K562 (cell line): ENCODE results near the gene TMEM208. TPM values are rescaled to one million over a fixed set of nuclear protein-coding genes. Genes with fewer than 3 reads are reported as not detected.

ENCODE experiments used
- BRF2 ChIP-seq: IDR thresholded peaks from 3 replicates; pipeline ENCODE4 v1.6.1; 2011; ENCODE audit warnings: borderline replicate concordance, mild to moderate bottlenecking; ENCODE audit not compliant: insufficient read length, insufficient read depth
- CBFA2T3 ChIP-seq: fragments of 450-650 bp; IDR thresholded peaks from 2 replicates; pipeline ENCODE4 v1.6.1; 2017
- CTBP1 ChIP-seq: fragments of 450-650 bp; IDR thresholded peaks from 2 replicates; pipeline ENCODE4 v1.6.1; 2016; ENCODE audit warnings: borderline replicate concordance
- FOSL1 ChIP-seq: fragments of 200-800 bp; sonication (Bioruptor generic); conservative IDR thresholded peaks from 2 replicates; pipeline ENCODE4 v1.6.1; 2016; ENCODE audit warnings: missing genetic modification characterization, missing compliant biosample characterization
- HDAC1 ChIP-seq, 2 experiments: fragments of 450-650 bp; IDR thresholded peaks; 2 replicates each; pipeline ENCODE4 v1.6.1; 2016 to 2017; ENCODE audit warnings: inconsistent platforms in 1 of 2, mild to moderate bottlenecking in 1 of 2, moderate library complexity in 1 of 2
- JUN ChIP-seq, 2 experiments: sonication (generic) in 1 of 2; formaldehyde crosslinking in 1 of 2; IDR thresholded peaks; 2 replicates each; pipeline versions ENCODE4 v1.6.1 to v1.8.0; 2012 to 2022; ENCODE audit warnings: borderline replicate concordance in 2 of 2, mild to moderate bottlenecking in 2 of 2, improper control_type of control experiment in 1 of 2, low read depth in 1 of 2, low read length in 1 of 2, missing genetic modification reagents in 1 of 2
- POLR2AphosphoS5 ChIP-seq: IDR thresholded peaks from 2 replicates; pipeline ENCODE4 v1.6.1; 2011; ENCODE audit warnings: mild to moderate bottlenecking, low read depth, low read length, moderate library complexity; ENCODE audit not compliant: control insufficient read depth, insufficient read depth
- SMARCC2 ChIP-seq: fragments of 450-650 bp; IDR thresholded peaks from 2 replicates; pipeline ENCODE4 v1.6.1; 2017; ENCODE audit warnings: antibody characterized with exemption, moderate library complexity, mild to moderate bottlenecking, low read depth
- STAT5B ChIP-seq: fragments of 250-450 bp; sonication (Bioruptor Pico); IDR thresholded peaks from 2 replicates; pipeline ENCODE4 v1.8.0; 2021; ENCODE audit warnings: mild to moderate bottlenecking, inconsistent platforms
- TCF3 ChIP-seq: sonication (generic); formaldehyde crosslinking; IDR thresholded peaks from 2 replicates; pipeline ENCODE4 v1.4.0; 2020; ENCODE audit warnings: mild to moderate bottlenecking, missing genetic modification reagents
- TCF7 ChIP-seq: sonication (generic); IDR thresholded peaks from 2 replicates; pipeline ENCODE4 v1.6.1; 2016; ENCODE audit warnings: antibody characterized with exemption, borderline replicate concordance
- TRIM25 ChIP-seq: fragments of 450-650 bp; IDR thresholded peaks from 2 replicates; pipeline ENCODE4 v1.7.0; 2016; ENCODE audit warnings: borderline replicate concordance
- U2AF1 ChIP-seq: fragments of 200-400 bp; formaldehyde crosslinking; optimal IDR thresholded peaks from 2 replicates; pipeline ENCODE3; 2017; ENCODE audit warnings: mild to moderate bottlenecking, low read depth, low read length, moderate library complexity
- USF1 ChIP-seq: sonication (generic); formaldehyde crosslinking; IDR thresholded peaks from 2 replicates; pipeline ENCODE4 v1.9.0; 2022; ENCODE audit warnings: mild to moderate bottlenecking, missing genetic modification reagents
- ZFX ChIP-seq: sonication (generic); formaldehyde crosslinking; IDR thresholded peaks from 2 replicates; pipeline ENCODE4 v1.8.0; 2022; ENCODE audit warnings: mild to moderate bottlenecking, missing genetic modification reagents, moderate library complexity
- ZNF583 ChIP-seq: fragments of 250-450 bp; sonication (Bioruptor Pico); IDR thresholded peaks from 2 replicates; pipeline ENCODE4 v1.4.0; 2020
- ZNF644 ChIP-seq: fragments of 200-800 bp; sonication (Bioruptor generic); IDR thresholded peaks from 2 replicates; pipeline ENCODE4 v1.6.1; 2016; ENCODE audit warnings: low read depth, missing genetic modification characterization, missing compliant biosample characterization
- ZNF830 ChIP-seq: fragments of 250-450 bp; sonication (Bioruptor Pico); IDR thresholded peaks from 2 replicates; pipeline ENCODE4 v1.5.0; 2021; ENCODE audit warnings: mild to moderate bottlenecking
- polyA plus RNA-seq, 8 experiments: library from polyadenylated mRNA; depleted of rRNA in 4 of 8; stranded (reverse) in 5 of 8; unstranded in 3 of 8; fragments of >200 nt; fragmentation: Nextera tagmentation in 2 of 8; fragmentation: Illumina TruSeq in 1 of 8; extraction: Ambion mirVana in 2 of 8; extraction: Trizol in 1 of 8; gene quantifications; 2 replicates each; pipeline versions ENCODE4 v1.2.1 to v1.2.3, GENCODE V29; 2011 to 2014; ENCODE audit warnings: inconsistent platforms in 1 of 8, missing spikeins in 1 of 8
- total RNA-seq, 7 experiments: library from RNA; depleted of rRNA in 6 of 7; stranded (reverse); fragments of >200 nt in 6 of 7; fragmentation: Illumina TruSeq in 2 of 7; extraction: Trizol in 2 of 7; gene quantifications; 2 replicates each; pipeline versions ENCODE4 v1.2.1 to v1.2.3, GENCODE V29; 2011 to 2021; ENCODE audit warnings: low replicate concordance in 1 of 7
- TF ChIP-seq, protein P1 (sequence below): fragments of 450-650 bp; IDR thresholded peaks from 2 replicates; pipeline ENCODE4 v1.6.1; 2017; ENCODE audit warnings: antibody characterized with exemption, mild to moderate bottlenecking

Gene TMEM208
- total and polyA plus RNA-seq, 9 of the 15 experiments (the other 6 are each of a cell fraction or from before 2014, with no cell fraction given), result 31.8 to 239 (median 54.3) TPM

GRCh38 chr16:67241008-67241900 lies 14.3 kb downstream of the TMEM208 start (continued):
- TF ChIP-seq TRIM25 (no peak), CBFA2T3 (0 out of 2 replicates have a peak, but pooled peaks have one; percentile 15), SMARCC2 (peak; percentile 41; the same call in 1 of the 2 replicates), STAT5B (CRISPR knock-in tag) (no peak), FOSL1 (tag) (peak; percentile 80), TCF3 (CRISPR knock-in tag) (peak; percentile 26; the same call in 1 of the 2 replicates), JUN (IDR thresholded peaks at IDR 0.05; ENCODE audit: borderline replicate concordance, low read depth, low read length) (0 out of 2 replicates have a peak, but pooled peaks have one; percentile 49), JUN (CRISPR knock-in tag; IDR thresholded peaks at IDR 0.05; ENCODE audit: borderline replicate concordance) (no peak), TCF7 (no peak), ZNF644 (tag) (no peak; the same call in 1 of the 2 replicates), HDAC1 (IDR thresholded peaks at IDR 0.05) (no peak; a peak in 1 of 4 replicates), CTBP1 (peak; percentile 73), BRF2 (no peak), U2AF1 (no peak), POLR2AphosphoS5 (peak; percentile 25; the same call in 1 of the 2 replicates), ZNF830 (CRISPR knock-in tag) (no peak), USF1 (peak; percentile 31; the same call in 1 of the 2 replicates), ZFX (CRISPR knock-in tag) (peak; percentile 62), ZNF583 (CRISPR knock-in tag) (0 out of 2 replicates have a peak, but pooled peaks have one; percentile 46)
- TF ChIP-seq, protein P1, sequence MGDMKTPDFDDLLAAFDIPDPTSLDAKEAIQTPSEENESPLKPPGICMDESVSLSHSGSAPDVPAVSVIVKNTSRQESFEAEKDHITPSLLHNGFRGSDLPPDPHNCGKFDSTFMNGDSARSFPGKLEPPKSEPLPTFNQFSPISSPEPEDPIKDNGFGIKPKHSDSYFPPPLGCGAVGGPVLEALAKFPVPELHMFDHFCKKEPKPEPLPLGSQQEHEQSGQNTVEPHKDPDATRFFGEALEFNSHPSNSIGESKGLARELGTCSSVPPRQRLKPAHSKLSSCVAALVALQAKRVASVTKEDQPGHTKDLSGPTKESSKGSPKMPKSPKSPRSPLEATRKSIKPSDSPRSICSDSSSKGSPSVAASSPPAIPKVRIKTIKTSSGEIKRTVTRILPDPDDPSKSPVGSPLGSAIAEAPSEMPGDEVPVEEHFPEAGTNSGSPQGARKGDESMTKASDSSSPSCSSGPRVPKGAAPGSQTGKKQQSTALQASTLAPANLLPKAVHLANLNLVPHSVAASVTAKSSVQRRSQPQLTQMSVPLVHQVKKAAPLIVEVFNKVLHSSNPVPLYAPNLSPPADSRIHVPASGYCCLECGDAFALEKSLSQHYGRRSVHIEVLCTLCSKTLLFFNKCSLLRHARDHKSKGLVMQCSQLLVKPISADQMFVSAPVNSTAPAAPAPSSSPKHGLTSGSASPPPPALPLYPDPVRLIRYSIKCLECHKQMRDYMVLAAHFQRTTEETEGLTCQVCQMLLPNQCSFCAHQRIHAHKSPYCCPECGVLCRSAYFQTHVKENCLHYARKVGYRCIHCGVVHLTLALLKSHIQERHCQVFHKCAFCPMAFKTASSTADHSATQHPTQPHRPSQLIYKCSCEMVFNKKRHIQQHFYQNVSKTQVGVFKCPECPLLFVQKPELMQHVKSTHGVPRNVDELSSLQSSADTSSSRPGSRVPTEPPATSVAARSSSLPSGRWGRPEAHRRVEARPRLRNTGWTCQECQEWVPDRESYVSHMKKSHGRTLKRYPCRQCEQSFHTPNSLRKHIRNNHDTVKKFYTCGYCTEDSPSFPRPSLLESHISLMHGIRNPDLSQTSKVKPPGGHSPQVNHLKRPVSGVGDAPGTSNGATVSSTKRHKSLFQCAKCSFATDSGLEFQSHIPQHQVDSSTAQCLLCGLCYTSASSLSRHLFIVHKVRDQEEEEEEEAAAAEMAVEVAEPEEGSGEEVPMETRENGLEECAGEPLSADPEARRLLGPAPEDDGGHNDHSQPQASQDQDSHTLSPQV, result peak; percentile 95
